NOMO-1 (cell line): ENCODE data around the gene GABRA1.

Source experiments
- DNase-seq, 2 experiments: peaks; one replicate each; lab custom pipeline; 2025; ENCODE audit not compliant: unreplicated experiment in 2 of 2; lab: John Stamatoyannopoulos, UW

GABRA1 gene

DNA sequence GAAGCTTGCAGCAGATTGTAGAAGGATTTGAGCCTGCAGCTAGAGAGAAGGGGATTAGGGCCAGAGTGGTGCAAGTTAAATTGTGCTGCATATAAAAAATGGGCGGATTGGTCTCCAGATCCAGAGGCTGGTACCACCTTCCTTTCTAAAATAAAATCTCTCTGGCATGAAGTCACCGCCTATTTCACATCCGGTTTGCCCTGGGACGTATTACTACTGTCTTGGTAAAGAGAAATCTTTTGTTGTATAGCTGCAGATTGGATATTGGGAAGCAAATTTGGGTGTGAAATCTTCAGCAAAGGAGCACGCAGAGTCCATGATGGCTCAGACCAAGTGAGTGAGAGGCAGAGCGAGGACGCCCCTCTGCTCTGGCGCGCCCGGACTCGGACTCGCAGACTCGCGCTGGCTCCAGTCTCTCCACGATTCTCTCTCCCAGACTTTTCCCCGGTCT, at the start of gene GABRA1:
GABRA1 (plus strand) TSS at position 180 of the 451 bp plus-strand sequence. CDS start 2,691 bp downstream, outside the sequence.
- no peak for DNase-seq

DNA sequence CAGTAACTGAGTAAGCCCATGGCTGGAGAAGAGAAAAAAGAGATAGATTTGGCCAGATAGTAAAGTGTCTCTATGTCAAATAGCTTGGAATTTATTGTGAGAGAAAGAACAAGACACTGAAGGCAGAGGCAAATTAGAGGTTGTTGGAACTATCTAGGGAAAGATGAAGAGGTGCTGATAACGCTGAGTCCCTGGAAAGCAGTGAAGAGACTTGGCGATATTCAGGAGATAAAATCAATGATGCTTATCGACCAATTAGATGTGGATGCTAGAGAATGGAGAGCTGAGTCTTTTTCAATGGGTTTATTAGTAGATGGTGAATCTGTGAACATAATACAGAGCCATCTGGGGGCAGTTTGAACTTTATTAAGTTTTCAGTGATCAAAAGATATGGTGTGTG, 48.6 kb upstream of the GABRA1 start:
- DNase-seq: no peak

DNA sequence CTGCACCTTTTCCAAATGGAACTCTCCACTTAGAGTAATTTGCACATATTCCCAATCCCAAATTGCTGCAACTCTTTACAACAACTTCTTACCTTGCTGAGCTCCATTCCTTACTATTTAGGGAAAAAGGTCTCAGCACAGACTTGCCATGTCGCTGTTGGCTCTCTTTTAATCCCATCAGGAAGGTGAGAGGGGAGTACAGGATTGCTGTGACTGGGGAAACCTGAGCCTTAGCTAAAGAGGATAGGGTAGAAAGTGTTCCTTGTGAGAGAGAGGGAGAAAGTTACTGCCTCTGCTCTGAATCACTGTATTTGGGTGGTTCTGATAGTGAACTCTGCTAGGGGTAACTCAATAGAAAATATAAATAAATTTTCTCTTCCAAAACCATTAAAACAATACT, 43.7 kb upstream of the GABRA1 start:
- DNase-seq: no peak

DNA sequence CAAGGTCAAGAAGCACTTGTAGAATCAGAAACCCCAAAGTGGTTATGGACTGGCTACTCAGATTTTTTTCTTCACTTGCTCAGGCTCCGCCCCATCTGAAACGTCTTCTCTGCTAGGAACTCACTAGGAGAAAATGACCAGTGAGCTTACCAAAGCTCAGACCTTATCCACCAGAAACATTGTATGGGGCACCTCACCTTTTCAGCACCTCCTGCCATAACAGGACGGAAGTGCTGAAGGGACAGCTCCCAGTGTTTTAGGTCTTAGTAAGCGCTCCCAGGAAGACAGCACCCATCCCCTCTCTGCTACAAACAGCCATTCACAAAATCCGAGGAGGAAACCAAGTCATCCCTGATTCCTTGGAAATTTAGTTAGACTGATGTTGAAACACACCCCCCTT, 1.2 kb upstream of the GABRA1 start:
- no peak for DNase-seq

DNA sequence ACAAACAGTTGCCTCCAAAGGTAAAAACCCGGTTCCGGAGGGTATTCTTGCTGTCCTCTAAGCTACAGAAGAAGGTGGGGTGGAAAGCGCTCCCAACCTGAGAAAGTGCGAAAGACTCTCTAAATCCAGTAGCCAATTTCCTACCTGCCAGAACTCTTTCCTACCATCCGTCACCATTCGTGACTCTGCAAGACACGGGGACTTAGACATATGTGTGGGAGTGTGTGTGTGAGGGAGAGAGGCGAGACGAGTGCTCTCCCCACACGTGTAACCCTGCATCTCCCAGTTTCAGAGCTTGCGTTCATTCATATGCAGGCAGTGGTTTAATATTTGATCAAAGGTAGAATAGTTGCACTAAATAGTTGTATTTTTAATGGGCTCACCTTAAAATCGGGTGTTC, 473 bp upstream of the GABRA1 start:
- no peak for DNase-seq

DNA sequence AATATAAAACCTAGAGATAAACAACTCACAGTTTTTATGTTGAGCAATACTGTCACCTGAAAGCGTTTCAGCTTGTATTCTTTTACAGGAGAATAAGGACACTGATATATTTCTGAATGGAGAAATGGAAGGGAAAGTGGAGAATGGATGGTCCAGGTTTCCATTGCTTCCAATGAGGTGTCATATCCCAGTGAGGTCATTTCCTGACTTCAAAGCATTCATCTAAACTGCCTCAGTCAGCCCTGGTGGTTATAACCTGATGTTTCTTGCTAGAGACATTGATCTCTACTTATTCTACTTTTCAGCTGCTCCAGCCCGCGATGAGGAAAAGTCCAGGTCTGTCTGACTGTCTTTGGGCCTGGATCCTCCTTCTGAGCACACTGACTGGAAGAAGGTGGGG, 2.6 kb downstream of the GABRA1 start:
- no peak for DNase-seq

DNA sequence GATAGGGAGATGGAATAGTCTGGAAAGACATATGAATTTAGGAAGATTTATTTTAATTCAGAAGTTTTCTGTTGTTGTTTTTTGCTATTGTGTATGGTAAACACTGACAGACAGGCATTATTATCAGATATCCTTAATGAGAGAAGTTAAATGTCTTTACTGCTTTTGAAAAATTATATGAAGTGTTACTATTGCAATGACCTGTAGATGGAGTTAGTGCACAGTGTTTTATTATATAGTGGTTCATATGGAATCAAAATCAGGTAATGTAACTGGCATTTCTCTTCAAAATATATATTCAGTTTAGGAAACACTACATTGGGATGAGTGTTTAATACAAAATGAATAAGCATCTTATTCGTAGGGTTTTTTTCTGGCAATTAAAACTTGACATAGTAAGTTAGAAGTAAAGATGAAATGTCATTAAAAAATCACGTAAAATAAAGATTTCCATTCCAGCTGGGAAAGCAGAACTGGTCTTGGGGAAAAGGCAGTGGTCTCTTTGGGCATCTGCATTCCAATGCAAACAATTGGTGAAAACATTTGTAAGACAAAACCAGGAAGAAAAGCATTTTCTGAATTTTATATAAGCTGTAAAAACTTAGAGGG, 3.9 kb downstream of the GABRA1 start:
- DNase-seq: peak in 1 of 2 experiments; percentile 0

DNA sequence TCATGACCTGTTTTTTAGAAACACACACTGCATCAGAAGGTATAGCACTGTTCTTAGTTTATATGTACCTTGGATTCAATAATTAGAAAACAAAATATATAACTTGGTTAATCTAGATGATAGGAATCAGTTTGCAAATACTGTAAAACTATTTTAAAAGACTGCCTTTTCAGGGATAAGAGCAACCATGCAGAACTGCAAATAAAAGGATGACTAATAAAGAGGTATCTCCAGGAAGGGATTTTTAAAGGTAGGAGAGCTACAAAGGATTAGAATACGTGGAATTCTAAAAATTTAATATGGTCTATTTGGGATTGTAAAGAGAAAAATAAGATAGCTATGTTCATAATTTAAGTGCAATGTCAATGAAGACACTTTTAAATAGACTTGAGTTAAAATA, 9.4 kb downstream of the GABRA1 start:
- DNase-seq: no peak

DNA sequence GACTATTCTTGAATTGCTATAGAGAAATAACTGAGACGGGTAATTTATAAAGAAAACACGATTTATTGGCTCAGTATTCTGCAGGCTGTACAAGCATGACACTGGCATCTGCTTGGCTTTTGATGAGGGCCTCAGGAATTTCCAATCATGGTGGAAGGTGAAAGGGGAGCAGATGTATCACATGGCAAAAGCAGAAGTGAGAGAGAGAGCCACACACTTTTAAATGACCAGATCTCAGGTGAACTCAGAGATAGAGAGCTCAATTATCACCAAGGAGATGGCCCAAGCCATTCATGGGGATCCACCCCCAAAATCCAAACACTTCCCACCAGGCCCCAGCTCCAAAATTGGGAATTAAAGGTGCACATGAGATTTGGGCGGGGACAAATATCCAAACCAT, 15.3 kb downstream of the GABRA1 start:
- DNase-seq: no peak

DNA sequence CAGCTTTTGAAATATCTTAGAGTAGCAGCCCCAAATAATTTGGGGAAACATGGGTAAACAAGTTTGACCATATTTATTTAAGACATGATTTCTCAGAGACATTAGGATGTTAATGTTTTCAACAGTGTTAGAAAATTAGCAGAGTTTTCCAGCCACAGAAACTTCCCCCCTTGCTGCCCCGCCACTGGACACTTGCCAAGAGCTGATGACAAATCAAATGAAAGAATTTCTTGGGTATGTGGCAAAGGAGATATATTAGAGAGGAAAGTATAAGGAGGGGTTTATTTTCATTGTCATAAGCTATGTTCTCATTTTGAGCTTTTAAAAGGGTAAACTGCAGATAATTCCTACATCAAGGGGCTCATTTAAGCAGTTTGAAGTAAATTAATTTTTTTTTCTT, 15.9 kb downstream of the GABRA1 start:
- no peak for DNase-seq

DNA sequence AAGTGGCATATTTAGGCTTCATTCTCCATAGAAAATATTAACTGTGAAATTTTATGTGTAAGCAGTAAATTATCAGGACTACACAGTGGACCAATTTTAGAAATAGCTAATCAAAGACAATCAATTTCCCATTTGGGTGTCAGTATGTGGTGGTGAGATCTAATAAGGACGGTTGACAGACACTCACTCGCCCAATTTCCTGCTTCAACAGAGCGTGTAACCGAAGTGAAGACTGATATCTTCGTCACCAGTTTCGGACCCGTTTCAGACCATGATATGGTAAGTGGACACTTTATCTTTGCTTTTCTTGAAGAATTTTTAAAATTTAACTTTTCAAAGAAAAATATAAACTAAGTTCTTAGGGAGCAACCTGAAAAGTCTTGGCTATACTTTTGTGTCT, 17.6 kb downstream of the GABRA1 start:
- DNase-seq: no peak

DNA sequence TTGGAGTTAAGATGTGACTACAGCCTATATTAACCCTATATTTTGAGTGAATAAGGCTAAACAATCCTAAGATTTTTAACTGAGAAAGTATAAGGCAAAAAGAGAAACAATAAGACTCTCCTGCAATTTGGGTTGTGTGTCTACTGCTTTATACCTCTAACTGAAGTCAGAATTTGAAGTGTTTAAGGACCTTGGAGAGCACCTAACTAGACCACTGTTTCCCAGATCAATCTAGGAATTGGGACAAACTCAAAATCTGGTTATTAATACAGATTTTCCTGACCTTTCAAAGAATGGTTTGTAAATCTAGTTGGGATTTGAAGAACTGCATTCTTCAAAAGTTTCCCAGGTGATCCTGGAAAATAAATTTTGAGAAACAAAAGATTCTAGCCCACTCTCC, 42.1 kb downstream of the GABRA1 start:
- DNase-seq: no peak

DNA sequence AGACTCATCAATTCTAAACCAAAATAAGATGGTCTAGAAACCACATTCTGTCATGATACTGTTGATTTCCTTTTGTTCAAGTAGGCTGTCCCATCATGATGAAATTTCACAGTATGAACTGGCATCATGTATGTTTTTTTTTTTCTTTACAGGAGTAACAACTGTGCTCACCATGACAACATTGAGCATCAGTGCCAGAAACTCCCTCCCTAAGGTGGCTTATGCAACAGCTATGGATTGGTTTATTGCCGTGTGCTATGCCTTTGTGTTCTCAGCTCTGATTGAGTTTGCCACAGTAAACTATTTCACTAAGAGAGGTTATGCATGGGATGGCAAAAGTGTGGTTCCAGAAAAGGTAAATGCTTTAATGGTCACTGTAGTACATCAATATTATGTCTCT, 47.6 kb downstream of the GABRA1 start:
- DNase-seq: no peak

DNA sequence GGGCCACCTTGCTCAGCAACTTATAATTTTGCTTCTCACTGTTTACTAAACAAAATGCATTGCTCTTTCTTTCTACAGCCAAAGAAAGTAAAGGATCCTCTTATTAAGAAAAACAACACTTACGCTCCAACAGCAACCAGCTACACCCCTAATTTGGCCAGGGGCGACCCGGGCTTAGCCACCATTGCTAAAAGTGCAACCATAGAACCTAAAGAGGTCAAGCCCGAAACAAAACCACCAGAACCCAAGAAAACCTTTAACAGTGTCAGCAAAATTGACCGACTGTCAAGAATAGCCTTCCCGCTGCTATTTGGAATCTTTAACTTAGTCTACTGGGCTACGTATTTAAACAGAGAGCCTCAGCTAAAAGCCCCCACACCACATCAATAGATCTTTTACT, 49.1 kb downstream of the GABRA1 start:
- DNase-seq: no peak

DNA sequence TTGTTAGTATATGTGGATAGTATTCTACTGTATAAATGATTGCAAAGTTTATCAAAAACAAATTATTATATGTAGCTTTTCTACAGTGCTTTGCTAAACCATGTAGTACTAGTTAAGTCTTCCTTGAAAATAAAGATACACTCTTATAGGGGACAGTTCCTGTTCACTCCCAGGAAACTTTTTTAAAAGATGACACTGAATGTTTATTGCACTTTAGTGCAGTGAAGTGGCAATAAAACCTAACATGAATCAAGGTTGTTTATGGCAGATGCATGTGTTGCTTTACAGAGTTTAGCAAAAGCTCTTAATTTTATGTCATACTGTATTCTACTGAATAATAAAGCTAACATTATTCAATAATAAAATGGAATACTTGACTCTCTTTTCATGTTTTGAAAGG, 51.7 kb downstream of the GABRA1 start:
- DNase-seq: no peak

DNA sequence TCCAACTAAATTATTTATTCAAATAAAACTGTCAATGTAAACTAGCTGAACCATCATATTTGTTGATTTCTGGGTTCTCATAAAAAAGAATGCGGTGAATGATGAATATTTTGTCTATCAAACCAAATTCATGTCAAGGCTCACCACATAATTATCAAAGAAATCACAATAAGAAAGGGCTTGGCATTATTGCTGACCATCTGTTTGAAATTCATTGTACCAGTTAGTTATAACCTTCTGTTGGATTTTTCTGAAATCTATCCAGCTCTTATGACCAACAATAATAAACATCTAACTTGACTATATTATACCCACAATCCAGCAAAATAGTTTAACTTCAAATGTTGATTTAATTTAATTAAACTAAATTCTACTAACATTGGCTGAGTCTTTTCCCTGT, 53.1 kb downstream of the GABRA1 start:
- no peak for DNase-seq

DNA sequence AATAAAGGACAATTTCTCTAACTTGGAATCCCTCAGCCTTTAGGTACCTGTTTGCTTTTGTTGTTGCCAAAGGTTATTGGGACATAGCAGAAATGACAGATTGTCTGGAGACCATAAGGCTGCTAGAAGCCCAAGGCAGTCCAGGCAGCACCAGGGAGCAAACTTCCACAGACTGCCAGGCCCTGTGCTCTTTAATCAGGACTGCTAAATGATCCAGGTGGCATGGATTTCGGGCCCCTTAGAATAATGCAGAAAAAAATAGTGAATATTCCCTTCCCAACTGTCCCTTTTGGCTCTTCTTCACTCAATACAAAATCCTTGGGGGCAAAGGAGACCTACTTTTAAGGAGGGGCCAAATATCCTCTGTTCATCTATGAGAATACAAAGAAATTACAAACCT, 73.9 kb downstream of the GABRA1 start:
- DNase-seq: no peak

DNA sequence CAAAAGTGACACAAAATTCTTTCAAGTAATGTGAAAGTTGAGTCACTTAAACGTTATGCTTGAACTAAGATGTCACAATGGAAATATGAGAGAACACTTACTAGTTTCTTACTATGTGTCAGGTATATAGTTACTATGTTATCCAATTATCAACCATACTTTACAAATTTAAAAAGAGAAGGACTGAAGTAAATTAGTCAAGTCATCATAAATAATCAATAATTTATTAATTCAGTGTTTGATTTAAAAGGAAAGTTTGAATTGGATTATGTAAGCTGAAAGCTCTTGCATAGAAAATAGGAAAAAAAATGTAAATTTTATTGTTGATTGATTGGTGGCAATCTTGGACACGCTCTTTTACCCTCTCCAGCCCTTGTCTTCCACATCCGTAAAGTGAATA, 76.3 kb downstream of the GABRA1 start:
- DNase-seq: no peak

DNA sequence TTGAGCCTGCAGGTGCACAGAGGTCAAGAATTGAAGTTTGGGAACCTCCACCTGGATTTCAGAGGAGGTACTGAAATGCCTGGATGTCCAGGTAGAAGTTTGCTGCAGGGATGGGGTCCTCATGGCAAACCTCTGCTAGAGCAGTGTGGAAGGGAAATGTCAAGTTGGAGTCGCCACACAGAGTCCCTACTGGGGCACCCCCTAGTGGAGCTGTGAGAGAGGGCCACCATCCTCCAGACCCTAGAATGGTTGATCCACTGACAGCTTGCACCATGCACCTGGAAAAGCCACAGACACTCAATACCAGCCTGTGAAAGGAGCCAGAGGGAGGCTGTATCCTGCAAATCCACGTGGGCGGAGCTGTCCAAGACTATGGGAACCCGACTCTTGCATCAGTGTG, 78.0 kb downstream of the GABRA1 start:
- no peak for DNase-seq

DNA sequence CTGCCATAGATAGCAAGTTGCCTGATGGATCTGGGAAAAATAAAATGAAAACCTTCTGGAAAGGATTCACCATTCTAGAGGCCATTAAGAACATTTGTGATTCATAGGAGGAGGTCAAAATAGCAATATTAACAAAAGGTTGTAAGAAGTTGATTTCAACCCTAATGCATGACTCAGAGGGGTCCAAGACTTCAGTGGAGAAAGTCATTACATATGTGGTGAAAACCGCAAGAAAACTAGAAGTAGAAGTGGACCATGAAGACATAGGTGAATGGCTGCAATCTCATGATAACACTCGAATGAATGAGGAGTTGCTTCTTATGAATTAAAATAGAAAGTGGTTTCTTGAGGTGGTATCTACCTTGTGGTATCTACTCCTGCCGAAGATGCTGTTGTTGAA, 86.6 kb downstream of the GABRA1 start:
- DNase-seq: no peak

DNA sequence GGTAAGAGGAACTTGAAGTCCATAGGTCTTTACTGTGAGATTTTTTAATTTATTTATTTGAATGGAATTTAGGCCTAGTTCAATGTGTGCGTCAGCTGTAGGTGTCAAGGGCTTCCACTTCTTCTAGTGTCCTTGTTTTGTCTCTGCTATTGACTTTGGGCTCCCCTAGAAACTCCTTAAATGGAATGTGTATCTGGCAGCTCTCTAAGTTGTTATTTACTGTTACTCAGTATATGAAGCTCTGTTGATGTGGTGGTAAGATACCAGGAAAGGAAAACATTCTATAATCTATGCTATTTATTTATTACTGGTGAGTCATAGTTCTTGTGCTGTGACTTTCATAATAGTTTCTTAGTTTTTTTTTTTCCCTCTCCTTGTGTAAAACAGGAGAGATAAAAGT, 97.1 kb downstream of the GABRA1 start:
- no peak for DNase-seq

DNA sequence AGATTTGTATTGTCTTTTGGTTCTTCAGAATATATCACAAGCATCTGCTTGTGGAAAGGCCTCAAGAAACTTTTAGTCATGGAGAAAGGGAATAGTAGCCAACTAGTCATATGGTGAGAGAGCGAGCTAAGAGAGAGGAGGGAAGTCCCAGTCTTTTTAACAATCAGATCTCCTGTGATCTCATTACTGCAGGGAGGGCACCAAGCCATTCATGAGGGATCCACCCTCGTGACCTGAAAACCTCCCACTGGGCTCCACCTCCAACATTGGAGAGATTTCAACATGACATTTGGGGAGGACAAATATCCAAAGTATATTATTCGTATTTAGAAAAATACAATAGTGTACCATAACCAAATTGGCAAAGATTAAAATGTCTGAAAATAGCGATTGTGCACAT, 99.0 kb downstream of the GABRA1 start:
- DNase-seq: no peak
